GM13977 (cell line): Measurements from ENCODE around the gene KDM4B.

Experiments
- DNase-seq: peaks from one replicate; pipeline ENCODE4 v3.0.0; 2012; ENCODE audit warnings: low spot score
- in situ Hi-C: fragments of 300-500 bp; cut with MboI; formaldehyde crosslinking; loops from one replicate; pipeline ENCODE4 v1.12.0; 2022; ENCODE audit warnings: low sequenced_read_pairs, low pct_unique_long_range_greater_than_20kb, mixed read lengths, inconsistent platforms; ENCODE audit not compliant: unreplicated experiment
- TF ChIP-seq, protein P1 (sequence below): IDR thresholded peaks from 2 replicates; pipeline ENCODE4 v1.5.1; 2012; ENCODE audit warnings: mild to moderate bottlenecking, control low read depth; ENCODE audit not compliant: insufficient read depth; ENCODE audit errors: extremely low read depth, missing control alignments

KDM4B gene

DNA sequence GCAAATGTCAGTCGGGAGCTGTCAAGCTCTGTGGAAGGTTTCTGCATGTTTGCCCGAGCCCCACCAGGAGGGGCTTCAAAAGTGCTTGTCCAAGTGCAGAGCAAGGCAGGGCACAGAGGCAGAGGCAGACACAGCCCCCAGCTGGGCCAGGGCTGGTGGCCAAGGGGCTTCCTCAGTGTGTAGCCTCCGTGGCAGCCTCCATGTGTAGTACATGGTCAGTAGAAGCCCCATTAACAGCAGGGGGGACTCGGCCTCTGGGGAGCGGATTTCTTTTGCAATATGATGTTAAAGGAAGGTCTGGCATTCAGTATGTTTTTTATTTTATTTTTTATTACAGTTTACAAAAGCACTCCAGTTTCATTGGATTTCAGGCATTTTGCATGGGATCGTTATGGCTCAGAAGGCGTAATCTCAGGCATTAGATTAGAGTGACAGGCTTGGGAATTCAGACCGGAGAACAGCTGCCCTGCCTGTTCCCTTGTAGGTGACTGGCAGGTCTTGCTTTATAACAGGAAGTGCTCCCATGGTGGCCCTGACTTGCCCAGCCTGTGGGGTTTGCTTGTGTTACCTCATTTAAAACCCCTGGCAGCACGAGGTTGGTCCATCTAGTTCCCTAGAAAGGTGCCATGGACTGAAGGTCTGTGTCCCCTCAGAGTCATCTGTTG is 129.2 kb downstream of the KDM4B start:
- in situ Hi-C loops, result no loop called here
- no peak for DNase-seq
- TF ChIP-seq, protein P1, sequence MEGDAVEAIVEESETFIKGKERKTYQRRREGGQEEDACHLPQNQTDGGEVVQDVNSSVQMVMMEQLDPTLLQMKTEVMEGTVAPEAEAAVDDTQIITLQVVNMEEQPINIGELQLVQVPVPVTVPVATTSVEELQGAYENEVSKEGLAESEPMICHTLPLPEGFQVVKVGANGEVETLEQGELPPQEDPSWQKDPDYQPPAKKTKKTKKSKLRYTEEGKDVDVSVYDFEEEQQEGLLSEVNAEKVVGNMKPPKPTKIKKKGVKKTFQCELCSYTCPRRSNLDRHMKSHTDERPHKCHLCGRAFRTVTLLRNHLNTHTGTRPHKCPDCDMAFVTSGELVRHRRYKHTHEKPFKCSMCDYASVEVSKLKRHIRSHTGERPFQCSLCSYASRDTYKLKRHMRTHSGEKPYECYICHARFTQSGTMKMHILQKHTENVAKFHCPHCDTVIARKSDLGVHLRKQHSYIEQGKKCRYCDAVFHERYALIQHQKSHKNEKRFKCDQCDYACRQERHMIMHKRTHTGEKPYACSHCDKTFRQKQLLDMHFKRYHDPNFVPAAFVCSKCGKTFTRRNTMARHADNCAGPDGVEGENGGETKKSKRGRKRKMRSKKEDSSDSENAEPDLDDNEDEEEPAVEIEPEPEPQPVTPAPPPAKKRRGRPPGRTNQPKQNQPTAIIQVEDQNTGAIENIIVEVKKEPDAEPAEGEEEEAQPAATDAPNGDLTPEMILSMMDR, result no peak

GRCh38 chr19:5098646-5099045 is 129.7 kb downstream of the KDM4B start:
- no peak for DNase-seq
- TF ChIP-seq, protein P1, result no peak
- in situ Hi-C loops, result no loop called here

DNA sequence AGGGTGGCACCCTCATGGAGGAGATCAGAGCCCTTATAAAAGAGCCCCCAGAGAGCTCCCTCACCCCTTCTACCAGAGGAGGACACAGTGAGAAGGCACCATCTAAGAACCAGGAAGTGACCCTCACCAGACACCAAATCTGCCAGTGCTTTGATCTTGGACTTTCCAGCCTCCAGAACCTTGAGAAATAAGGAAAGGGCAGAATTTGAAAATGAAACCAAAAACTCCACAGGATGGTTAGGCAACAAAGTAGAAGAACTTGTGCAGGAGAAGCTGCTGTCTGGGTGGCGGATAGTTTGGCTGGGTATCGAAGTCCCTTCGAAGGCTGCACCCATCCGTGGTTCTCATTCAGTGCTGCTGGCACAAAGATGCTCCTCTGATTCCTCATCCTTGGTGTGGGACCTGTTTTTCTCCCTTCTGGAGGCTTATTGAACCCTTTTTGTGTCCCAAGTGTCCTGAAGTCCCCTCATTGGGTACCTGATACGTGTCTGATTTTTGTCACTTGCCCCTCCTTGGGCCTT is 130.8 kb downstream of the KDM4B start:
- TF ChIP-seq, protein P1, result no peak
- no peak for DNase-seq
- in situ Hi-C loops, result no loop called here

DNA sequence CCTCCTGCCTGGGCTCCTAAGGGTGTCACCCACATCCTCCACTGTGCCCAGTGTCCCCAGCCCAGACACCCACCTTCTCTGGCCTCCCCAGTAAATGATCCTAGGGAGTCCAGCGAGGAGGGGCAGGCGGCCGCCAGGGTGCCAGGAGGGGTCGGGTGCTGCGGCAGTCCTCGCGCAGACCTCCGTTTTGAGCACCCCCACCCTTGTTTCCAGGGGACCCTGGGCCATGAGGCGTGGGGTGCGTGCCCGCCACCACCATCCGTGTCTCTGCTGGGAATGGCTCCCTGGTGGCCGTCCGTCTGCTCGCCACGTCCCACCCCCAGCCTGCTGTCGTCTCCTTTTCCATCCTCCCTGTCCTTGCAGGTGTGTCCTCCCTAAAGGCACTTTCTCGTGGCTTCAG is 133.0 kb downstream of the KDM4B start:
- TF ChIP-seq, protein P1, result no peak
- in situ Hi-C loops, result no loop called here
- DNase-seq, result no peak

- TF ChIP-seq, protein P1, result no peak
- DNase-seq, result no peak
These were observed 133.6 kb downstream of the KDM4B start for GRCh38 chr19:5102520-5102919.

GRCh38 chr19:5103061-5103701 is 134.3 kb downstream of the KDM4B start:
- in situ Hi-C loops, result no loop called here
- TF ChIP-seq, protein P1, result no peak
- no peak for DNase-seq

More at GRCh38 chr19:5102520-5102919, 133.6 kb downstream of the KDM4B start:
- in situ Hi-C loops, result no loop called here
